Stimulated activated CD4-positive, alpha-beta T cell treated with anti-CD3 and anti-CD28 coated beads, TNF-alpha, amount 100 ng/mL, for 24 hours (primary cell): Measurements from ENCODE around the gene LMX1A.

Experiments used
- DNase-seq, 3 experiments: peaks; one replicate each; pipeline ENCODE4 v3.0.0-alpha.2; 2020; ENCODE audit warnings: low read depth in 3 of 3

The LMX1A gene

GRCh38 chr1:165265196-165265838 is 91.2 kb downstream of the LMX1A start:
- no peak for DNase-seq

GRCh38 chr1:165259706-165260428 is 96.6 kb downstream of the LMX1A start:
- no peak for DNase-seq

GRCh38 chr1:165259236-165259635 is 97.3 kb downstream of the LMX1A start:
- DNase-seq = no peak

- DNase-seq = peak in 1 of 3 experiments; percentile 34
Measured at GRCh38 chr1:165257969-165258459, 98.5 kb downstream of the LMX1A start.

GRCh38 chr1:165254896-165255625 is 101.5 kb downstream of the LMX1A start:
- no peak for DNase-seq

- DNase-seq = no peak
Measured at GRCh38 chr1:165254376-165254775, 102.1 kb downstream of the LMX1A start.

GRCh38 chr1:165253818-165254254 is 102.7 kb downstream of the LMX1A start:
- no peak for DNase-seq

- no peak for DNase-seq
Measured at GRCh38 chr1:165248969-165249571, 107.4 kb downstream of the LMX1A start.

- no peak for DNase-seq
Measured at GRCh38 chr1:165241952-165242351, 114.6 kb downstream of the LMX1A start.

- no peak for DNase-seq
Measured at GRCh38 chr1:165241321-165241720, 115.2 kb downstream of the LMX1A start.

- no peak for DNase-seq
Measured at GRCh38 chr1:165240492-165240891, 116.0 kb downstream of the LMX1A start.

GRCh38 chr1:165239873-165240272 is 116.6 kb downstream of the LMX1A start:
- no peak for DNase-seq

- DNase-seq = no peak
Measured at GRCh38 chr1:165235777-165236291, 120.7 kb downstream of the LMX1A start.

GRCh38 chr1:165235155-165235776 is 121.2 kb downstream of the LMX1A start:
- no peak for DNase-seq

- DNase-seq = no peak
Measured at GRCh38 chr1:165234149-165234548, 122.4 kb downstream of the LMX1A start.

GRCh38 chr1:165228676-165229075 is 127.8 kb downstream of the LMX1A start:
- no peak for DNase-seq

- DNase-seq = no peak
Measured at GRCh38 chr1:165228111-165228655, 128.3 kb downstream of the LMX1A start.

GRCh38 chr1:165226326-165226725 is 130.2 kb downstream of the LMX1A start:
- DNase-seq = no peak

GRCh38 chr1:165225650-165226049 is 130.9 kb downstream of the LMX1A start:
- no peak for DNase-seq

GRCh38 chr1:165225062-165225461 is 131.5 kb downstream of the LMX1A start:
- DNase-seq = no peak

- DNase-seq = no peak
Measured at GRCh38 chr1:165224504-165224903, 132.0 kb downstream of the LMX1A start.
